NCI-H524 treated with DMSO at 0.1 percent for 48 hours (cell line): ENCODE measurements around the gene LGALS9.
"Not testable (repeated sequence)": the region's sequence is repeated elsewhere in the genome, so short reads cannot be mapped to it uniquely, and the experiment has no call there.

ENCODE experiments used
- DNase-seq: peaks from one replicate; lab custom pipeline; 2025; lab: John Stamatoyannopoulos, UW

The LGALS9 gene

DNA sequence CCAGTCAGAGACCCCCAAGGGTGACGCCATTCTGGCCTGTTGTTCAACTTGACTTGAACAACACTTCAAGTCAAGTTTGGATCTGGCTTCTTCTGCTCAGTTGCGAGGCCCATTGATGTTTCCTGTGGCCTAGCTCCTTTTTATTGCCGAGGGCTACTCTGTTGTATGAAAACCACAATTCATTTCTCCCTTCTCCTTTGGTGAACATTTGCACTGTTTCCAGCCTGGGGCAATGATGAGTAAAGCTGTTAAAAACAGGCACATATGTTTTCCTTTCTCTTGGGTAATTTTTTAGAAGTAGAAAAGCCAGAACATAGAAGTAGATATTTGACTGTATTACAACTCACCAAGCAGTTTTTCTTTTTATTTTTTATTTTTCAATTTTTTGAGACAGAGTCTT lies 1.7 kb upstream of the LGALS9 start:
- DNase-seq, result not testable (repeated sequence)

DNA sequence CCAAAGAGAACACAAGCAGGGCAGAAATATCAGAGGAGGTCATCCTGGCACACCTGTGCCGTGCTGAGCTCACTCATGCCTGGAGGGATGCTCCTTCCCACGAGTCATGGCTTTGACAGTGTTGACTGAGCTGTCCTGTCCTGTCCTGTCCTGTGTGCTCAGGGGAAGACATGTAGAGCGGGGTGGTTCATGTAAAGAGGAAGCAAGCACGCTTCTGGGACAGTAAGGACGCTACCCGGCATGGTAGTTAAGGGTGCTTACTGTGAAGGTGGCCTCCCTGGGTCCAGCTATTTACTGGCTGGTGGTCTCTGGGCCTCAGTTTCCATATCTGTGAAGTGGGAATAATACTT lies 398 bp downstream of the LGALS9 start:
- DNase-seq, result no peak

- DNase-seq, result no peak
Measured at GRCh38 chr17:27631897-27632725, 1.1 kb downstream of the LGALS9 start.

- DNase-seq, result not testable (repeated sequence)
Measured at GRCh38 chr17:27632766-27633165, 1.8 kb downstream of the LGALS9 start.

- no peak for DNase-seq
Measured at GRCh38 chr17:27633312-27634025, 2.5 kb downstream of the LGALS9 start.

GRCh38 chr17:27634026-27634335 lies 3.0 kb downstream of the LGALS9 start:
- no peak for DNase-seq

DNA sequence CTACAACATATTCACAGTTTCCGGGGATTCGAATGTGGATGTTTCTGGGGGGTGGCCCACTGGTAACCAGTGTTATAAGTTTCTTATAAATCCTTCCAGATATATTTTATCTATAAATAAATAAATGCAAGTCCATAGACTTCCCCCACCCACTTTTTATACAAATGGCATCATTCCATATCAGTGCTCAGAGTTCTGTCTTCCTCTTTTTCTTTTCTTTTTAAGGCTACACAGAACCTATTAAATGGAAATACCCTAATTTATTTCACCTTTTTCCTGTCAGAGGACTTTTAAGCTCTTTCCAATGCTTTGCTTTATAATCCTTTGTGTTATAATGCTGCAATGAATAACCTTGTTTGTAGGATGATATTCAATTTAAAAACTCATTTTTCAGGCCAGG lies 3.8 kb downstream of the LGALS9 start:
- DNase-seq, result no peak

DNA sequence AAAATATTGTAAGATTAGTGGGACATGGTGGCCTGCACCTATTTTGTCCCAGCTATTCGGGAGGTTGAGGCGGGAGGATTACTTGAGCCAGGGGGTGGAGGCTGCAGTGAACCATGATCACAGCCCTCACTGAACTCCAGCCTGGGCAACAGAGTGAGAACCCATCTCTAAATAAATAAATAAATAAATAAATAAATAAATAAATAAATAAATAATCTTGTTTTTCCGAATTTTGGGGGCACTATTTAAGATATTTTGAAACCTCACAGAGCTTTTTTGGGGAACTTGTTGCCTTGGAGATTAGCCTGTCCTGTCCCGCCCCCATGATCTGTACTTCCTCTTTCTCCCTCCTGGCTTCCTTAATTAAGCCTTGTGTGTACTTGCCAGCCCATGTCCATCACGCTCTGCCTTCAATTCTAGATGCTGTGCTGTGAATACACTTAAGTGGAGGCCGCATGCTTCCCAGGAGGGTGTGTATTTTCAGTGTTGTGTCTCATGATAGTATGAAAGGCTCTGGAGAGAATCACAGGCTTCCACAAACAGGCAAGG lies 4.4 kb downstream of the LGALS9 start:
- DNase-seq, result no peak

GRCh38 chr17:27636005-27636520 lies 5.1 kb downstream of the LGALS9 start:
- DNase-seq, result not testable (repeated sequence)

DNA sequence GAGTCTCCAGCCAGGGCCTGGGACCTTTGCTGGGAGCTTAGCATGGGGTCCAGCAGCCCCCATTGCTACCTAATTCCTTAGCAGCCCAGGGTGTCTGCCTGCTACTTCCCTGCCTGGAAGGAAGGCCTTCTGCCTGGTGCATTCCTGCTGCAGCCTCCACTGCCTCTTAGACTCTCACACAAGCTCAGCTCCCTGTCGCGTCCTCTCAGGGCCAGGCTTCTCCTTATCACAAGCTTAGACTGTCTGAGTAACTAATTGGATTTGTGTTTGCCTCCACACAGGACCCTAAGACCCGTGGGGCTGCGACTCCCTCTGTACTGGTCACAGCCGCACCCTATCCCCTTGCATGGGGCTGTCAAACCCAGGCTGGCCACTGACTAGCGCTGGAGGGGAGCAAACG lies 6.8 kb downstream of the LGALS9 start:
- not testable (repeated sequence) for DNase-seq

DNA sequence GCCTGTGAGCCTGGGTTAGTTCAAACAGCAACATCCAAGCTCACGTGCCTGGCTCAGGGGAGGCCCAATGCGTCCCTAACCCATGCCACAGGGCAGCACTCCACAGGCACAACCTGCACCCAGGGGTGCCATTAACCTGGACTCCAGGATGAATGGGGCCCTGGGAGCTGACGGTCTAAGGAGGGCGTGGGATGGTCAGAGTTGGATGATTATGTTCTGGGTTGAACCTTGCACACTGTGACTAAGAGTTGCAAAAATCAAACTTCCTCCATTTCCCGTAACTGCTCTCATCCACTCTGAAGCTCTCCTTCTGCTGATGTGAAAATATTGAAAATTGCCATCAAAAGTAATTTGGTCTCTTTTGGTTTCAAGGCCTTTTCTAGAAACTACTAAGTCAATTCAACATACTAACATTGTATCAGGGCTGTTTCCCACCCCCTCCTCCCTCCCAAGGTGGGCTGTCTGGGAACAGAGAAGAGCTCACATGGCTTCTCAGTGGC lies 7.5 kb downstream of the LGALS9 start:
- not testable (repeated sequence) for DNase-seq

GRCh38 chr17:27640790-27641189 lies 9.8 kb downstream of the LGALS9 start:
- DNase-seq, result no peak

- no peak for DNase-seq
Measured at GRCh38 chr17:27644586-27644985, 13.6 kb downstream of the LGALS9 start.

GRCh38 chr17:27645621-27646020 lies 14.6 kb downstream of the LGALS9 start:
- DNase-seq, result not testable (repeated sequence)

- no peak for DNase-seq
Measured at GRCh38 chr17:27646232-27646631, 15.2 kb downstream of the LGALS9 start.

DNA sequence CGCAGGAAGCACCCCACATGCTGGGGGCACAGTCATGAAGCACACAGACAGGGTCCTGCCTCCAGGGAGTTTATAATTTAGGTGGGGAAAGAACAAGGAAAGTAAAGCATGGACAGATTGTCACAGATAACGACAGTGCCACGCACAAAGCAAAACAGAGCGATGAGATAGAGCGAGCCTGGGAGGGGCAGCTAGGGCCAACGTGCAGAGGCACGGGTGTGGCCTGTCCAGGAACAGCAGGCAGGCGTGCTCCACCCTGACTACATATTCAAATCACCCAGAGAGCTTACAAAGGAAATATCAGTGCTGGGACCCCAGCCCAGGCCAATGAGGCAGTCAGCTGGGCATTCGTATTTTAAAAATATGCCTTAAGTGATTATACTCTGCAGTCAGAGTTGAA lies 16.8 kb downstream of the LGALS9 start:
- DNase-seq, result no peak

DNA sequence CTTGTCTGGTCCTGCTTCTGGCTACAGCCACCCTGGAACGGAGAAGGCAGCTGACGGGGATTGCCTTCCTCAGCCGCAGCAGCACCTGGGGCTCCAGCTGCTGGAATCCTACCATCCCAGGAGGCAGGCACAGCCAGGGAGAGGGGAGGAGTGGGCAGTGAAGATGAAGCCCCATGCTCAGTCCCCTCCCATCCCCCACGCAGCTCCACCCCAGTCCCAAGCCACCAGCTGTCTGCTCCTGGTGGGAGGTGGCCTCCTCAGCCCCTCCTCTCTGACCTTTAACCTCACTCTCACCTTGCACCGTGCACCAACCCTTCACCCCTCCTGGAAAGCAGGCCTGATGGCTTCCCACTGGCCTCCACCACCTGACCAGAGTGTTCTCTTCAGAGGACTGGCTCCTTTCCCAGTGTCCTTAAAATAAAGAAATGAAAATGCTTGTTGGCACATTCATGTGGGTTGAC lies 18.2 kb downstream of the LGALS9 start:
- DNase-seq, result not testable (repeated sequence)

DNA sequence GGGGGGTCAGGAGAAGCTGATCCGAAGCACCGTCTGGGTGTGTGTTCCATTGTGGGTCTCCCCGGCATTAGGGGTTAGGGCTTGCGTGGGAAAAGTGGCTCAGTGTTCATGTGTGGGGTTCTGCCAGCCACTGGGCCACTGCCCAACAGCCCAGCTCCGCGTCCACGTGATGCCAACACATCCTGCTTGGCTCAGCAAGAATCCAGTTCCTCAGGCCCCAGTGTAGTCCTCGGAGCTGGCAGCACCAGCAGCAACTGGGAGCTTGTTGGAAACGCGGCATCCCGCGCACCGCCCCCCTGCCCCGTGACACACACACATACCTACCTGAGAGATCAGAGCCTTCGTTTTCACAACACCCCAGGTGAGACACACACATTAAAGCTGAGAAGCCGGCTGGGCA lies 18.9 kb downstream of the LGALS9 start:
- no peak for DNase-seq

GRCh38 chr17:27650836-27651235 lies 19.8 kb downstream of the LGALS9 start:
- DNase-seq, result no peak

GRCh38 chr17:27651411-27652345 lies 20.7 kb downstream of the LGALS9 start:
- peak; percentile 49 for DNase-seq

DNA sequence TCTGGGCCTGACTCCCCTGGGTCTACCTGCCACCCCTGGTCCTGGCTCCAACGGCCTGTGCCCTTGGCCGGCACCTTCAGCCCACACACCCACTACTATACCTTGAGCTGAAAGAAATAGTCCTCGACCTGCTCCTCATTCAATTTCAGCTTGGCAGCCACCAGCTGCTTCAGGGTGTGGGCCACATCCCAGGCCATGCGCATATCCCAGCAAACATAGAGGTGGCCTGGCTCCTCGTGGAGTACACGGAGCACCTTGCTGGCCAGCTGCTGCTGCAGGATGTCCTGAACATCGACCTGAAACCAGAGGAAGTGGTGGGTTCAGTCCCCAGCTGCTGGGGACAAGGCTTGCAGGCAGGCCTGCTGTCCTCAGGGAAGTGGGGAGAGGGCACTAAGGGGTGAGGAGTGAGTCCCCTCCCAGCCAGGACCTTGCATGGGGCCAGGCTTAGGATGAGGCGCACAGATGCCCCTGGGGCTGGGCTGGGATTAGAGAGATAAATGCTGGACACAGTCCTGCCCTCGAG lies 22.5 kb downstream of the LGALS9 start:
- DNase-seq, result not testable (repeated sequence)
